C4-2B (cell line): ENCODE results near the gene TLNRD1.

Source experiments
- CTCF ChIP-seq: fragments of 450-650 bp; conservative IDR thresholded peaks from 2 replicates; pipeline ENCODE4 v1.5.1; 2017; ENCODE audit warnings: mild to moderate bottlenecking
- ZFX ChIP-seq: fragments of 450-650 bp; IDR thresholded peaks from 2 replicates; pipeline ENCODE4 v1.6.1; 2017

- TF ChIP-seq CTCF = no peak
- TF ChIP-seq ZFX = no peak
These were observed 50.1 kb downstream of the TLNRD1 start for GRCh38 chr15:81050805-81051204.
